Left lung (tissue), 10 donors: ENCODE results near the gene KSR2. TPM values are rescaled to one million over a fixed set of nuclear protein-coding genes. Genes with fewer than 3 reads are reported as not detected.

Experiments
- ATAC-seq: fragments of 200-7000 bp; cut with Tn5 transposase; one replicate; pipeline ENCODE4 v1.9.1; 2020; ENCODE audit warnings: moderate library complexity
- DNase-seq, 4 donors: peaks; one replicate each; pipeline ENCODE4 v3.0.0-alpha.2; 2013 to 2020
- H3K27ac ChIP-seq, 2 donors: fragments of 200-600 bp; sonication (generic) in 1 of 2; one replicate each; pipeline versions ENCODE4 v1.5.0 to v1.8.0; 2020 to 2021
- H3K27me3 ChIP-seq, 2 donors: fragments of 200-600 bp; sonication (generic) in 1 of 2; one replicate each; pipeline versions ENCODE4 v1.5.0 to v1.8.0; 2020 to 2021
- H3K36me3 ChIP-seq, 2 donors: fragments of 200-600 bp; sonication (generic) in 1 of 2; one replicate each; pipeline versions ENCODE4 v1.5.0 to v1.8.0; 2020 to 2021
- H3K4me1 ChIP-seq, 2 donors: fragments of 200-600 bp; one replicate each; pipeline ENCODE4 v1.8.0; 2021
- H3K4me3 ChIP-seq, 2 donors: fragments of 200-600 bp; sonication (generic) in 1 of 2; one replicate each; pipeline versions ENCODE4 v1.5.0 to v1.8.0; 2020 to 2021; ENCODE audit warnings: mild to moderate bottlenecking in 1 of 2
- H3K9me3 ChIP-seq, 2 donors: fragments of 200-600 bp; sonication (generic) in 1 of 2; one replicate each; pipeline versions ENCODE4 v1.5.0 to v1.8.0; 2020 to 2021
- intact Hi-C, 2 donors: fragments of 100-400 bp; cut with DNase I; formaldehyde crosslinking; loops; one replicate each; pipeline versions ENCODE4 v1.11.2 to v1.14.2; 2022
- polyA plus RNA-seq, 6 donors: library from polyadenylated mRNA; unstranded; fragments of 120-200 nt; gene quantifications; one replicate each; pipeline ENCODE4 v1.2.1, GENCODE V29; 2013; ENCODE audit not compliant: insufficient read length in 6 of 6
- total RNA-seq, 2 donors: library from RNA; stranded (reverse); fragmentation: NEBNext Ultra II Directional; extraction: Animal tissue kit (Norgen Biotek cat#: 25700); gene quantifications; one replicate each; pipeline ENCODE4 v1.2.1, GENCODE V29; 2021
- TF ChIP-seq, protein P1 (sequence below), 2 donors: fragments of 200-600 bp; sonication (generic) in 1 of 2; IDR thresholded peaks; one replicate each; pipeline versions ENCODE4 v1.5.0 to v1.8.0; 2021; ENCODE audit warnings: antibody characterized with exemption in 2 of 2
- donor health status: DM: no; HTN: yes; CAD: no.
- donor health status: DM: no; HTN: no; CAD: no.

KSR2 gene
- total and polyA plus RNA-seq, 8 donors, result 0.28 to 1.4 (median 0.41) TPM

DNA sequence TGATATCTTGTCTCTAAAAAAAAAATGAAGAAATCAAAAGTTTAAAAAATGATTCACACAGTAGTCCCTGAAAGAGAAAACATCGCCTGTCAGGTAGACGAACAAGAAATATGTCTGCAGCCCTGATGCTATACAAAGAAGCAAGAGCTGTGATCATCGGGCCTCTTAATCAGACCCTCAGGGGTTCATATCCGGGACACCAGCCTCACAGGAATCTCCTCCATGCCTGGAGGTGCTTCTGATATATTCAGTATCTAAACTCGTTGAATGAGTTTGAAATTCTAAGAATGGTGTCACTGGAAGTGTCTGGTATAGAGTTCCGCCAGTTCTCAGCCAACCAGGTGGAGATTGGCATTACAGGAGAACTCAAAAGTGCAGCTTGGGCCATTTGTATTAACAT is 64.7 kb downstream of the KSR2 start:
- TF ChIP-seq, protein P1, sequence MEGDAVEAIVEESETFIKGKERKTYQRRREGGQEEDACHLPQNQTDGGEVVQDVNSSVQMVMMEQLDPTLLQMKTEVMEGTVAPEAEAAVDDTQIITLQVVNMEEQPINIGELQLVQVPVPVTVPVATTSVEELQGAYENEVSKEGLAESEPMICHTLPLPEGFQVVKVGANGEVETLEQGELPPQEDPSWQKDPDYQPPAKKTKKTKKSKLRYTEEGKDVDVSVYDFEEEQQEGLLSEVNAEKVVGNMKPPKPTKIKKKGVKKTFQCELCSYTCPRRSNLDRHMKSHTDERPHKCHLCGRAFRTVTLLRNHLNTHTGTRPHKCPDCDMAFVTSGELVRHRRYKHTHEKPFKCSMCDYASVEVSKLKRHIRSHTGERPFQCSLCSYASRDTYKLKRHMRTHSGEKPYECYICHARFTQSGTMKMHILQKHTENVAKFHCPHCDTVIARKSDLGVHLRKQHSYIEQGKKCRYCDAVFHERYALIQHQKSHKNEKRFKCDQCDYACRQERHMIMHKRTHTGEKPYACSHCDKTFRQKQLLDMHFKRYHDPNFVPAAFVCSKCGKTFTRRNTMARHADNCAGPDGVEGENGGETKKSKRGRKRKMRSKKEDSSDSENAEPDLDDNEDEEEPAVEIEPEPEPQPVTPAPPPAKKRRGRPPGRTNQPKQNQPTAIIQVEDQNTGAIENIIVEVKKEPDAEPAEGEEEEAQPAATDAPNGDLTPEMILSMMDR (IDR thresholded peaks at IDR 0.05), result no peak
- Histone ChIP-seq H3K36me3 (no peaks in the 10 kb centered on the region), H3K27ac (no peak overlapping the region), H3K9me3 (peaks cover 0 to 2% of the 10 kb centered on the region in 2 donors), H3K4me1 (no peaks in the 10 kb centered on the region), H3K4me3 (no peak overlapping the region), H3K27me3 (no peaks in the 10 kb centered on the region)
- DNase-seq (no peak), ATAC-seq (no peak)
- intact Hi-C loops, result no loop called here

DNA sequence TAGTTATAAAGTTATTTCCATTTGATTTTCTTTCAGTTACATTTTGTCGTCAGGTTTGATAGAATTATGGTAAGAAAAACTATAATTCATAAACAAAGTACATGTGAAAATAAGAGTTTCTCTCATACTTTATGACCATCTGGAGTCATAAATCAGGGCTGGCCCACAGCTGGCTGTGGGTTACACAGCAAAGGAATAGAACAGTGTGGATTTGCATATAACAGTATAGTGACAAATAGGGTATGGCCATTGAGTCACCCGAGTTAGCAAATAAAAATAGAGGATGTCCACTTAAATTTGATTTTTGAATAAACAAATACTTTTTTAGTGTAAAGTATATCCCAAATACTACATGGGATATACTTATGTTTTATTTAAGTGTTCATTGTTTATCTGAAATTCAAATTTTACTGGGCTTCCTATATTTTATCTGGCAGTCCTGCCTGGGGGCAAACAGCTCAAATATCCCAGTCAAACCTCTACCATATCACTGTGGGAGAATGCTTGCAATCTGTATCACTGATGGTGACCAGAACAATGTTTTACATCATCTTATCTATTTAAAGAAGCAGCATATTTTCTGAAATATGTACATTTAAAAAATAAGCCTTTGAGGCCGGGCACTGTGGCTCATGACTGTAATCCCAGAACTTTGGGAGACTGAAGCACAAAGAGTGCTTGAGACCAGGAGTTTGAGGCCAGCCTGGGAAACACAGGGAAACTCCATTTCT is 65.5 kb downstream of the KSR2 start:
- DNase-seq, result no peak
- intact Hi-C loops, result no loop called here
- H3K36me3 ChIP-seq, result no peaks in the 10 kb centered on the region

DNA sequence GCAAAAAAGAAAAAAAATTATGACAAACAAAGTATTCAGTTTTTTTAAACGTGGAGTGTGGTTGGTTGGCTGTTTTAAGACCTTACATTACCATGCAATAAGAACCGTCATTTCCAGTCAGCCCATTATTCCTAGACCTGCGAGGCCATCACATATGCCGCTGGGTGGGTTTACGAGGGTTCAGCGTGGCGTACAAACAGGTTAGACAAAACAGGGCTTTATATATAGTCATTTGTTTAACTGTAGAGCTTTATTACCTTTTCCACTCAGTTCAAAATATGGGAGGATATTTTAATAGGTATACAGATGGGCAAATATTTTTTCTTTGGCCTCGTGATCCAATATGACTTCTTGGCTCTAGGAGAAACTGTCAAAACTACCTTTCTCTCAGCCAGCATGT is 67.2 kb downstream of the KSR2 start:
- H3K9me3 ChIP-seq, result peaks cover 0 to 2% of the 10 kb centered on the region in 2 donors
- TF ChIP-seq, protein P1 (IDR thresholded peaks at IDR 0.05), result no peak
- H3K27ac ChIP-seq, result no peak overlapping the region
- ATAC-seq (no peak), DNase-seq (no peak)
- intact Hi-C loops, result no loop called here
- H3K36me3 ChIP-seq, result no peaks in the 10 kb centered on the region
- H3K4me3 ChIP-seq, result no peak overlapping the region
- H3K4me1 ChIP-seq, result no peaks in the 10 kb centered on the region
- H3K27me3 ChIP-seq, result peaks cover 0 to under 1% of the 10 kb centered on the region in 2 donors

More for the DNA sequence above, 65.5 kb downstream of the KSR2 start:
- Histone ChIP-seq H3K27ac (no peak overlapping the region), H3K4me3 (no peak overlapping the region), H3K27me3 (no peaks in the 10 kb centered on the region), H3K9me3 (peaks cover 0 to 2% of the 10 kb centered on the region in 2 donors), H3K4me1 (no peaks in the 10 kb centered on the region)
- TF ChIP-seq, protein P1 (IDR thresholded peaks at IDR 0.05), result no peak
- no peak for ATAC-seq

DNA sequence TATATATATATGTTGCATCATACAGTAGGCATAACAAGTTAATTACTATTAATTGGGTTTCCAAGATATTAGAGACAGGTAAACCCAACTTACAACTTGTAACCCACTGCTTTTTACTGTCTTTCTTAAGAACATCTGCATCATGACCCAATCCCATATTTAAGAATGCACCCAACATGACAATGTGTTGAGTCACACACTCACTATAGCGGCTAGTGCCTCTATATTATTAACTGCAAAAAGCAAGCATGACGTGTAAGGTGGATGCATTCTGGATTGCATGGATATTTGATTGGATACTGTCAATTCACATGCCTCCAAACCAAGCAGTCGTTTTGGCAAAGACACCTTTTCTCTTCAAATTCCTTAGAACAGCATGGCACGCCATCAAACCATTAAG is 68.2 kb downstream of the KSR2 start:
- no peaks in the 10 kb centered on the region for H3K36me3 ChIP-seq
- no peak overlapping the region for H3K4me3 ChIP-seq
- no peak for DNase-seq
- peaks cover 0 to 4% of the 10 kb centered on the region in 2 donors for H3K27me3 ChIP-seq
- TF ChIP-seq, protein P1 (IDR thresholded peaks at IDR 0.05), result no peak
- peaks cover 0 to 2% of the 10 kb centered on the region in 2 donors for H3K9me3 ChIP-seq
- no peaks in the 10 kb centered on the region for H3K4me1 ChIP-seq
- no peak overlapping the region for H3K27ac ChIP-seq
- intact Hi-C loops, result no loop called here
- no peak for ATAC-seq

DNA sequence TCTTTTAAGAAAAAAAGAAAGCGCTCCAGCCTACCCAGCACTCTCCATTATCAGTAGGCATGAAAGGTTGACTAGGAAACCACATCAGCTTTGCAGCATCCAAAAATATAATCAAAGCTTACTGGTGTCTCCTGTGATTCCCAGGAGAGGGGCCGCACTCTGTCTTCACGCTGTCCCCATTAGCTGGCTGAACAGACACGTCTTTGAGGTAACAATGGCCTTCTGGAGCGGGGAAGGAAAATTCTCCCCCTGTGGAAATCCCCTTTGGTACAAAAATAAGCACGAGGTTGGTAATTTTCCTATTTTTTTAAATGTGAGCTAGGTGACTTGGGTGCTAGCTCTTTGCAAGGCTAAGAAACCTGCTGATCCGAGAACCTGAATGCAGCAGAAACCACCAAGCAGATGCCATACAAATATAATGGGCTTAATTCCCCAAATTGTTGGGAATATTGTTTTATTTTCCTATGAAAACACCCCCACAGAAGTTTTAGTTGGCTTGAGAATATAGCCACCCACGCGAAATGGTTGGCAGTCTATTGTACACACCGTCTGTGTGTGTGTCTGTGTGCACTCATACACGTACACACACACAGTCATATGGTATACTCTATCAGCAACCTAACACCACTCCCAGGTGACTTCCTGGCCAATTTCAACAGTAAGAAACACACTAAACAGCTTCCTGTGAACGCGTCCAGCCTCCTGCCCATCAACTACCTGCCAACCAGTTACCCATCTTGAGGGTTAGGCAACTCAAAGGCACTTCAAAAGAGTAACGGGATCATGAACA is 71.2 kb downstream of the KSR2 start:
- intact Hi-C loops, result no loop called here
- Histone ChIP-seq H3K27ac (no peak overlapping the region), H3K9me3 (peaks cover 0 to 2% of the 10 kb centered on the region in 2 donors), H3K27me3 (peaks cover 0 to 4% of the 10 kb centered on the region in 2 donors), H3K4me3 (no peak overlapping the region), H3K36me3 (no peaks in the 10 kb centered on the region), H3K4me1 (no peaks in the 10 kb centered on the region)
- no peak for ATAC-seq
- TF ChIP-seq, protein P1 (IDR thresholded peaks at IDR 0.05), result no peak
- no peak for DNase-seq
